Neural progenitor cell (in vitro differentiated cells): ENCODE data around the gene RBM8A. TPM values are rescaled to one million over a fixed set of nuclear protein-coding genes. Genes with fewer than 3 reads are reported as not detected.

Source experiments
- DNase-seq: peaks from one replicate; pipeline ENCODE4 v3.0.0-alpha.2; 2016; ENCODE audit warnings: low spot score
- H2AFZ ChIP-seq: fragments of 200-600 bp; sonication (generic); replicated peaks from 2 replicates; pipeline ENCODE4 v1.6.1; 2016; ENCODE audit warnings: antibody characterized with exemption
- H3F3A ChIP-seq: fragments of 200-600 bp; sonication (generic); 2 replicates; pipeline ENCODE4 v1.6.1; 2016; ENCODE audit warnings: antibody characterized with exemption, low read depth
- H3K27ac ChIP-seq: fragments of 200-600 bp; sonication (generic); 2 replicates; pipeline ENCODE4 v1.5.1; 2016; ENCODE audit warnings: mild to moderate bottlenecking
- H3K27me3 ChIP-seq: fragments of 200-600 bp; sonication (generic); 2 replicates; pipeline ENCODE4 v1.6.1; 2016; ENCODE audit warnings: mild to moderate bottlenecking, moderate library complexity
- H3K36me3 ChIP-seq: fragments of 200-600 bp; sonication (generic); 2 replicates; pipeline ENCODE4 v1.5.1; 2016
- H3K4me1 ChIP-seq: fragments of 200-600 bp; sonication (generic); 2 replicates; pipeline ENCODE4 v1.6.1; 2016; ENCODE audit warnings: mixed run types
- H3K4me2 ChIP-seq: fragments of 200-600 bp; sonication (generic); 2 replicates; pipeline ENCODE4 v1.6.1; 2016
- H3K4me3 ChIP-seq: fragments of 200-600 bp; sonication (generic); 2 replicates; pipeline ENCODE4 v1.5.1; 2016
- H3K79me2 ChIP-seq: fragments of 200-600 bp; sonication (generic); 2 replicates; pipeline ENCODE4 v1.6.1; 2016; ENCODE audit warnings: low read depth
- H3K9ac ChIP-seq: fragments of 200-600 bp; sonication (generic); 2 replicates; pipeline ENCODE4 v1.6.1; 2016
- H3K9me3 ChIP-seq: fragments of 200-600 bp; sonication (generic); 2 replicates; pipeline ENCODE4 v1.5.1; 2016; ENCODE audit warnings: low read depth
- H4K20me1 ChIP-seq: fragments of 200-600 bp; sonication (generic); 2 replicates; pipeline ENCODE4 v1.6.1; 2016; ENCODE audit warnings: low read depth
- H3K27ac Mint-ChIP-seq: 3 replicates; pipeline ENCODE4 v1.8.0; 2021; ENCODE audit warnings: mixed read lengths
- H3K27me3 Mint-ChIP-seq: 2 replicates; pipeline ENCODE4 v1.8.0; 2022; ENCODE audit warnings: low read depth, mild to moderate bottlenecking, inconsistent platforms, moderate library complexity, mixed read lengths; ENCODE audit not compliant: insufficient read depth
- H3K36me3 Mint-ChIP-seq: 3 replicates; pipeline ENCODE4 v1.8.0; 2021; ENCODE audit warnings: mixed read lengths
- H3K4me1 Mint-ChIP-seq: 3 replicates; pipeline ENCODE4 v1.8.0; 2021; ENCODE audit warnings: mixed read lengths
- H3K4me3 Mint-ChIP-seq: 3 replicates; pipeline ENCODE4 v1.8.0; 2021; ENCODE audit warnings: mild to moderate bottlenecking, moderate library complexity, mixed read lengths
- H3K9me3 Mint-ChIP-seq: 3 replicates; pipeline ENCODE4 v1.8.0; 2020; ENCODE audit warnings: mixed read lengths
- CTCF ChIP-seq: fragments of 200-600 bp; sonication (generic); IDR thresholded peaks from 2 replicates; pipeline ENCODE4 v1.5.1; 2017; ENCODE audit warnings: antibody characterized with exemption, mild to moderate bottlenecking
- EZH2 ChIP-seq: fragments of 200-600 bp; sonication (generic); IDR thresholded peaks from 2 replicates; pipeline ENCODE4 v1.6.1; 2017; ENCODE audit warnings: antibody characterized with exemption, mild to moderate bottlenecking, moderate library complexity
- EZH2phosphoT487 ChIP-seq: fragments of 200-600 bp; sonication (generic); IDR thresholded peaks from 2 replicates; pipeline ENCODE4 v1.6.1; 2017; ENCODE audit warnings: antibody characterized with exemption
- total RNA-seq: library from RNA; depleted of rRNA; stranded (reverse); fragments of >200 nt; gene quantifications from 2 replicates; pipeline ENCODE4 v1.2.3, GENCODE V29; 2015; ENCODE audit warnings: low replicate concordance

RBM8A gene
- total RNA-seq, 1 donor from 2014 or later: 320 TPM

GRCh38 chr1:145901312-145902021, 25.8 kb downstream of the RBM8A start:
- Histone ChIP-seq H3K36me3 (no peaks in the 10 kb centered on the region), H4K20me1 (no peaks in the 10 kb centered on the region), H3K9ac (no peak overlapping the region), H3K4me3 (no peak overlapping the region), H3K27me3 (no peaks in the 10 kb centered on the region), H3K4me1 (no peaks in the 10 kb centered on the region), H3F3A (no peaks in the 10 kb centered on the region), H3K4me2 (no peak overlapping the region), H3K27ac (no peak overlapping the region), H3K79me2 (no peaks in the 10 kb centered on the region), H2AFZ (no peak overlapping the region), H3K9me3 (no peaks in the 10 kb centered on the region)
- Mint-ChIP-seq H3K9me3 (no peaks in the 10 kb centered on the region), H3K27ac (no peak overlapping the region), H3K4me3 (peak overlapping the region; percentile 21), H3K27me3 (peaks cover 18% of the 10 kb centered on the region), H3K36me3 (no peaks in the 10 kb centered on the region), H3K4me1 (peaks cover 23% of the 10 kb centered on the region)
- peak; percentile 11 for DNase-seq
- TF ChIP-seq EZH2 (no peak), CTCF (peak; percentile 11)

- H3K4me2 ChIP-seq: peak overlapping the region; percentile 10
- no peaks in the 10 kb centered on the region for H3F3A ChIP-seq
- no peak for TF ChIP-seq CTCF
- TF ChIP-seq EZH2phosphoT487: no peak
- no peak for TF ChIP-seq EZH2
- H3K79me2 ChIP-seq: no peaks in the 10 kb centered on the region
- Mint-ChIP-seq H3K9me3 (no peaks in the 10 kb centered on the region), H3K4me3 (peak overlapping the region; percentile 67), H3K27ac (peak overlapping the region; percentile 72), H3K36me3 (no peaks in the 10 kb centered on the region), H3K4me1 (peaks cover 23% of the 10 kb centered on the region), H3K27me3 (peaks cover 22% of the 10 kb centered on the region)
- H3K9ac ChIP-seq: no peak overlapping the region
- no peak overlapping the region for H2AFZ ChIP-seq
- H3K27ac ChIP-seq: no peak overlapping the region
- no peaks in the 10 kb centered on the region for H4K20me1 ChIP-seq
- no peak for DNase-seq
- H3K36me3 ChIP-seq: no peaks in the 10 kb centered on the region
- H3K4me3 ChIP-seq: no peak overlapping the region
- H3K4me1 ChIP-seq: no peaks in the 10 kb centered on the region
- H3K9me3 ChIP-seq: no peaks in the 10 kb centered on the region
- H3K27me3 ChIP-seq: no peaks in the 10 kb centered on the region
Observed at GRCh38 chr1:145898756-145899155, 28.5 kb downstream of the RBM8A start.

GRCh38 chr1:145897969-145898368, 29.3 kb downstream of the RBM8A start:
- TF ChIP-seq EZH2 (no peak), CTCF (no peak), EZH2phosphoT487 (no peak)
- no peaks in the 10 kb centered on the region for H3K27me3 ChIP-seq
- H3K4me1 Mint-ChIP-seq: peaks cover 25% of the 10 kb centered on the region
- H3K4me3 ChIP-seq: no peak overlapping the region
- H3K79me2 ChIP-seq: no peaks in the 10 kb centered on the region
- no peak overlapping the region for H3K27ac ChIP-seq
- no peaks in the 10 kb centered on the region for H3K4me1 ChIP-seq
- H3K9me3 ChIP-seq: no peaks in the 10 kb centered on the region
- H3K9me3 Mint-ChIP-seq: no peaks in the 10 kb centered on the region
- peak overlapping the region; percentile 1 for H3K4me3 Mint-ChIP-seq
- H3K36me3 ChIP-seq: no peaks in the 10 kb centered on the region
- H3K4me2 ChIP-seq: no peak overlapping the region
- no peaks in the 10 kb centered on the region for H4K20me1 ChIP-seq
- DNase-seq: no peak
- no peak overlapping the region for H2AFZ ChIP-seq
- no peak overlapping the region for H3K9ac ChIP-seq
- no peak overlapping the region for H3K27ac Mint-ChIP-seq
- peaks cover 22% of the 10 kb centered on the region for H3K27me3 Mint-ChIP-seq
- no peaks in the 10 kb centered on the region for H3K36me3 Mint-ChIP-seq
- H3F3A ChIP-seq: no peaks in the 10 kb centered on the region
